Left lung (tissue), 10 donors: ENCODE measurements around the gene CSF2. TPM values are rescaled to one million over a fixed set of nuclear protein-coding genes. Genes with fewer than 3 reads are reported as not detected.
"Not testable (repeated sequence)": the region's sequence is repeated elsewhere in the genome, so short reads cannot be mapped to it uniquely, and the experiment has no call there.

Experiments
- ATAC-seq: fragments of 200-7000 bp; cut with Tn5 transposase; one replicate; pipeline ENCODE4 v1.9.1; 2020; ENCODE audit warnings: moderate library complexity
- DNase-seq, 4 donors: peaks; one replicate each; pipeline ENCODE4 v3.0.0-alpha.2; 2013 to 2020
- H3K27ac ChIP-seq, 2 donors: fragments of 200-600 bp; sonication (generic) in 1 of 2; one replicate each; pipeline versions ENCODE4 v1.5.0 to v1.8.0; 2020 to 2021
- H3K27me3 ChIP-seq, 2 donors: fragments of 200-600 bp; sonication (generic) in 1 of 2; one replicate each; pipeline versions ENCODE4 v1.5.0 to v1.8.0; 2020 to 2021
- H3K36me3 ChIP-seq, 2 donors: fragments of 200-600 bp; sonication (generic) in 1 of 2; one replicate each; pipeline versions ENCODE4 v1.5.0 to v1.8.0; 2020 to 2021
- H3K4me1 ChIP-seq, 2 donors: fragments of 200-600 bp; one replicate each; pipeline ENCODE4 v1.8.0; 2021
- H3K4me3 ChIP-seq, 2 donors: fragments of 200-600 bp; sonication (generic) in 1 of 2; one replicate each; pipeline versions ENCODE4 v1.5.0 to v1.8.0; 2020 to 2021; ENCODE audit warnings: mild to moderate bottlenecking in 1 of 2
- H3K9me3 ChIP-seq, 2 donors: fragments of 200-600 bp; sonication (generic) in 1 of 2; one replicate each; pipeline versions ENCODE4 v1.5.0 to v1.8.0; 2020 to 2021
- intact Hi-C, 2 donors: fragments of 100-400 bp; cut with DNase I; formaldehyde crosslinking; loops; one replicate each; pipeline versions ENCODE4 v1.11.2 to v1.14.2; 2022
- polyA plus RNA-seq, 6 donors: library from polyadenylated mRNA; unstranded; fragments of 120-200 nt; gene quantifications; one replicate each; pipeline ENCODE4 v1.2.1, GENCODE V29; 2013; ENCODE audit not compliant: insufficient read length in 6 of 6
- total RNA-seq, 2 donors: library from RNA; stranded (reverse); fragmentation: NEBNext Ultra II Directional; extraction: Animal tissue kit (Norgen Biotek cat#: 25700); gene quantifications; one replicate each; pipeline ENCODE4 v1.2.1, GENCODE V29; 2021
- TF ChIP-seq, protein P1 (sequence below), 2 donors: fragments of 200-600 bp; sonication (generic) in 1 of 2; IDR thresholded peaks; one replicate each; pipeline versions ENCODE4 v1.5.0 to v1.8.0; 2021; ENCODE audit warnings: antibody characterized with exemption in 2 of 2
- donor health status: DM: no; HTN: yes; CAD: no.
- donor health status: DM: no; HTN: no; CAD: no.

Gene CSF2
- total and polyA plus RNA-seq, 8 donors = 0.18 to 5.1 (median 0.44) TPM; not detected in 3

DNA sequence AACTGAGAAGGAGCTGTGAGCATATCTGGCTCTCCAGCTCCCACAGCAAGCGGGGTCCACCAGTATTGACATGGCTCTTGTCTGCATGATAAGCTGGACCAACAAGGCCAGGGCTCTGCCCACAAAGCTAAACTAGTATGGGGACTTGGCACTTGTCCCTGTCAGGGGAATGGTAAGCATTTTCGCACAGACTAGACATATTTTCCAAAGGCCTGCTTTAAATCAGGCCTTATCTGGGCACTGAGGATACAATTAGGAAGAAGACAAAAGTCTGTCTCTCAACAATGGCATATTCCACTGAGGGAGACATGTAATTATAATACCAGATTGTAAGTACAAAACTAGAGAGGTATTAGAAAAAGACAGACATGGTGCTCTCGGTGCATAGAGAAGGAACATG lies 32.1 kb downstream of the CSF2 start:
- H3K27ac ChIP-seq = no peak overlapping the region
- no peaks in the 10 kb centered on the region for H3K9me3 ChIP-seq
- intact Hi-C loops = no loop called here
- DNase-seq (no peak), ATAC-seq (no peak)
- H3K27me3 ChIP-seq = no peaks in the 10 kb centered on the region
- H3K4me1 ChIP-seq = peaks cover 0 to 27% of the 10 kb centered on the region in 2 donors
- TF ChIP-seq, protein P1, sequence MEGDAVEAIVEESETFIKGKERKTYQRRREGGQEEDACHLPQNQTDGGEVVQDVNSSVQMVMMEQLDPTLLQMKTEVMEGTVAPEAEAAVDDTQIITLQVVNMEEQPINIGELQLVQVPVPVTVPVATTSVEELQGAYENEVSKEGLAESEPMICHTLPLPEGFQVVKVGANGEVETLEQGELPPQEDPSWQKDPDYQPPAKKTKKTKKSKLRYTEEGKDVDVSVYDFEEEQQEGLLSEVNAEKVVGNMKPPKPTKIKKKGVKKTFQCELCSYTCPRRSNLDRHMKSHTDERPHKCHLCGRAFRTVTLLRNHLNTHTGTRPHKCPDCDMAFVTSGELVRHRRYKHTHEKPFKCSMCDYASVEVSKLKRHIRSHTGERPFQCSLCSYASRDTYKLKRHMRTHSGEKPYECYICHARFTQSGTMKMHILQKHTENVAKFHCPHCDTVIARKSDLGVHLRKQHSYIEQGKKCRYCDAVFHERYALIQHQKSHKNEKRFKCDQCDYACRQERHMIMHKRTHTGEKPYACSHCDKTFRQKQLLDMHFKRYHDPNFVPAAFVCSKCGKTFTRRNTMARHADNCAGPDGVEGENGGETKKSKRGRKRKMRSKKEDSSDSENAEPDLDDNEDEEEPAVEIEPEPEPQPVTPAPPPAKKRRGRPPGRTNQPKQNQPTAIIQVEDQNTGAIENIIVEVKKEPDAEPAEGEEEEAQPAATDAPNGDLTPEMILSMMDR (IDR thresholded peaks at IDR 0.05) = no peak
- no peak overlapping the region for H3K4me3 ChIP-seq
- no peaks in the 10 kb centered on the region for H3K36me3 ChIP-seq

DNA sequence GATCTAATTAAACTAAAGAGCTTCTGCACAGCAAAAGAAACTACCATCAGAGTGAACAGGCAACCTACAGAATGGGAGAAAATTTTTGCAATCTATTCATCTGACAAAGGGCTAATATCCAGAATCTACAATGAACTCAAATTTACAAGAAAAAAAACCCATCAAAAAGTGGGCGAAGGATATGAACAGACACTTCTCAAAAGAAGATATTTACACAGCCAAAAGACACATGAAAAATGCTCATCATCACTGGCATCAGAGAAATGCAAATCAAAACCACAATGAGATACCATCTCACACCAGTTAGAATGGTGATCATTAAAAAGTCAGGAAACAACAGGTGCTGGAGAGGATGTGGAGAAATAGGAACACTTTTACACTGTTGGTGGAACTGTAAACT lies 34.9 kb downstream of the CSF2 start:
- H3K4me3 ChIP-seq, H3K27me3 ChIP-seq, intact Hi-C loops, H3K36me3 ChIP-seq, H3K9me3 ChIP-seq, H3K27ac ChIP-seq, DNase-seq, ATAC-seq: not testable (repeated sequence)
- peaks cover 0 to 12% of the 10 kb centered on the region in 2 donors for H3K4me1 ChIP-seq

- ATAC-seq, H3K4me3 ChIP-seq, H3K27me3 ChIP-seq, H3K27ac ChIP-seq, H3K36me3 ChIP-seq, H3K9me3 ChIP-seq, DNase-seq, H3K4me1 ChIP-seq, intact Hi-C loops: not testable (repeated sequence)
Observed at GRCh38 chr5:132108957-132109356, 35.4 kb downstream of the CSF2 start.

DNA sequence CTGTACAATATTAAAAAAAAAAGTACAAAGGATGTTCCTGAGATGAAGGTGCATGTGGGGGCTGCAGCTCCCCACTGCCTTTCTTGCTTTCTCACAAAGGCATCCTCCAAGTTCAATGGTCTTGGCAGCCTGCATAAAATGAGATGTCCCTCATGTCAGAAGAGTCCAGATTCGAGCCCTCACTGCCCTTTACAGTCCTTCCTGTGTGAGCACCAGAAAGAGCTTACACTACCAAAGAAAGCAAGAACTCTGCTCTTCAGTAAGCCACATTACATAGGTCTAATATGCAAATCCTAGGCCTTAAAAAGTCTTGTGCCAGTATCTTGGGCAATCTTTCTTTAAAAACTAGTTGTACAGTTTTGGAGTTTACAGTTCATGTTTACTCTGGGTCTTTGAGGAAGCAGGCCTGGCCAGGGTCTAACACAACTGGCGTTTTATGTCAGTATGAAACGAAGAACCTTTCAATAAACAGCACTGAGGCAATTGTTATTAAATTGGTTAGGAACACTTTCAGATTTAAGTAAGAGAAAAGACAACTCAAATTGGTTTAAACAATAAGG lies 36.0 kb downstream of the CSF2 start:
- Histone ChIP-seq H3K27me3 (no peaks in the 10 kb centered on the region), H3K4me3 (no peak overlapping the region), H3K36me3 (no peaks in the 10 kb centered on the region), H3K27ac (no peak overlapping the region), H3K9me3 (no peaks in the 10 kb centered on the region), H3K4me1 (peaks cover 0 to 2% of the 10 kb centered on the region in 2 donors)
- ATAC-seq (no peak), DNase-seq (no peak)
- intact Hi-C loops = no loop called here
- TF ChIP-seq, protein P1 (IDR thresholded peaks at IDR 0.05) = no peak

DNA sequence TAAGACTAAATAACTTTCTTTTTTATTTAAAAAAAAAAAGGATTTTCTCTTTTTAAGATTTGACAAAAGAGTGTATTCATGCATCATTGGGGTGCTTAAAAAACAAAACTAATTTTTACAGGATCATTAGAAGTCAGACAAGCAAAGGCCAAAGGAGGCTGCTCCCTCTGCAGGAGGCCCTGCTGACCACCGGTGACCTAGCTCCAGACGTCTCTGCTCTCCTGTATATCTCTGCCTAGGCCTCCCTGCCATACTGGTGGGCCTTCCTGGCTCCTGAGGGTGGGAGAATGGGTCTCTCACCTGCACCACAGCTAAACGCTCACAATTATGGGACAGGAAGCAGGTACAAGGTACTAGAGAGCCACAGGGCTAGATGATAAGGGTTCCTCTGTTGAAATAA lies 36.6 kb downstream of the CSF2 start:
- TF ChIP-seq, protein P1 (IDR thresholded peaks at IDR 0.05) = no peak
- intact Hi-C loops = no loop called here
- H3K4me3 ChIP-seq = no peak overlapping the region

GRCh38 chr5:132110930-132111329 lies 37.3 kb downstream of the CSF2 start:
- no peak overlapping the region for H3K4me3 ChIP-seq
- no peak overlapping the region for H3K27ac ChIP-seq
- no peaks in the 10 kb centered on the region for H3K36me3 ChIP-seq
- no peaks in the 10 kb centered on the region for H3K27me3 ChIP-seq
- ATAC-seq (no peak), DNase-seq (no peak)
- intact Hi-C loops = no loop called here
- no peaks in the 10 kb centered on the region for H3K4me1 ChIP-seq
- TF ChIP-seq, protein P1 (IDR thresholded peaks at IDR 0.05) = no peak
- no peaks in the 10 kb centered on the region for H3K9me3 ChIP-seq

More for the DNA sequence above, 36.6 kb downstream of the CSF2 start:
- Histone ChIP-seq H3K9me3 (no peaks in the 10 kb centered on the region), H3K4me1 (no peaks in the 10 kb centered on the region), H3K27me3 (no peaks in the 10 kb centered on the region), H3K36me3 (no peaks in the 10 kb centered on the region), H3K27ac (no peak overlapping the region)
- no peak for DNase-seq
- no peak for ATAC-seq
